ENCODE measurements around the gene TTC33.

The TTC33 gene

DNA sequence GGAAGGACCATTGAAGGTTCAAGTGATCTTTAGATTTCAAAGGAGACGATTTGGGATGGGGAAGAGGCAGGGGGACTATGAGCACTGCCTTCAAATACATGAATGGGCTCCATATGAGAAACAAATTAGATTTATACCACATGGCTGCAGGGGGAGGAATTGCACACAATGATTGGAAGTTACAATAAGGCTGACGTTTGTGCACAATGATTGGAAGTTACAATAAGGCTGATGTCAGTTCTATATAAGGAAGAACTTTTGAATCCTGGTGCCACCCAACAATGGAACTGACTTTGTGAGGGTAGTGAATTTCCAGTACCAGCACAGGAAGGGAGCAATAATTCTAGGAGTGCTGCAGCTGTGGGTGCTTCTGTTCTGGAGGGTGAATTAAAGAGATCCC is 171.7 kb downstream of the TTC33 start:
- TF ChIP-seq, protein P1, sequence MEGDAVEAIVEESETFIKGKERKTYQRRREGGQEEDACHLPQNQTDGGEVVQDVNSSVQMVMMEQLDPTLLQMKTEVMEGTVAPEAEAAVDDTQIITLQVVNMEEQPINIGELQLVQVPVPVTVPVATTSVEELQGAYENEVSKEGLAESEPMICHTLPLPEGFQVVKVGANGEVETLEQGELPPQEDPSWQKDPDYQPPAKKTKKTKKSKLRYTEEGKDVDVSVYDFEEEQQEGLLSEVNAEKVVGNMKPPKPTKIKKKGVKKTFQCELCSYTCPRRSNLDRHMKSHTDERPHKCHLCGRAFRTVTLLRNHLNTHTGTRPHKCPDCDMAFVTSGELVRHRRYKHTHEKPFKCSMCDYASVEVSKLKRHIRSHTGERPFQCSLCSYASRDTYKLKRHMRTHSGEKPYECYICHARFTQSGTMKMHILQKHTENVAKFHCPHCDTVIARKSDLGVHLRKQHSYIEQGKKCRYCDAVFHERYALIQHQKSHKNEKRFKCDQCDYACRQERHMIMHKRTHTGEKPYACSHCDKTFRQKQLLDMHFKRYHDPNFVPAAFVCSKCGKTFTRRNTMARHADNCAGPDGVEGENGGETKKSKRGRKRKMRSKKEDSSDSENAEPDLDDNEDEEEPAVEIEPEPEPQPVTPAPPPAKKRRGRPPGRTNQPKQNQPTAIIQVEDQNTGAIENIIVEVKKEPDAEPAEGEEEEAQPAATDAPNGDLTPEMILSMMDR (IDR thresholded peaks at IDR 0.05; ENCODE audit: low read depth, low read length), result no peak
- no peak for DNase-seq (ENCODE audit: extremely low read depth, low read depth)

DNA sequence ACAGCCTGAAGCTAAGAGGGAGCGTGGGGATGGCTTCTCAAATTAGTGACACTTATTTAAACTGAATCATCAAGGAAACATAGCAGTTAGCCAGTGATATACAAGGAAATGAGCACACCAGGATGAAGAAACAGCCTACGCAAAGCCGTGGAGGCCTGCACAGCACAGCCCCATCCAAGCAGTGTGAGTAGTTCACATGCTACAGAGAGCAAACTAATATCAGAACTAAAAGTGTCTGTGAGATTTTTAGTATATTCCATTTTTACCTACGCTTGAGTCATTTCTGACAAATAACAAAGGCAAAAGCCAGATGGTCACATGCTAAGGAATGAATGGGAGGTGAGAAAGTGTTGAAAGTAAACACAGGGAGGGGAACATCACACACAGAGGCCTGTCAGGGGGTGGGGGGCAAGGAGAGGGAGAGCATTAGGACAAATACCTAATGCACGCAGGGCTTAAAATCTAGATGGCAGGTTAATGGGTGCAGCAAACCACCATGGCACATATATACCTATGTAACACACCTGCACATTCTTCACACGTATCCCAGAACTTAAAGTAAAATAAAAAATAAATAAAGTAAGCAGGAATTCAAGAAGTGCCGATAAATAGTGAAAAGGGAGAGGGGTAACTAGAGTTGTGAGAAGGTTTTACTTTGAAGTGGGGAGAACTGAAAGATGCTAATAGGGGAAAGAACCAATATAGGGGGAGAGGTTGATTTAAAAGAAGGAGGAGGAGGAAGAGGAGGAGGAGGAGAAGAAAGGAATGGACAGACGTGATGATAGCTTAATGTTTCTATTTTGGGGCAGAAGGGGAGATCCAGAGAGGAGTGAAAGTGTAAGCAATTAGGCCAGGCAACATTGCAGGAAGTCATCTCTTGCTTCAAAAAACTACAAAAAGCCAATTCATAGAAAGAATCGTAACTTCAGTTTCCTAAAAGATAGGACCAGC is 177.0 kb downstream of the TTC33 start:
- TF ChIP-seq, protein P1 (IDR thresholded peaks at IDR 0.05; ENCODE audit: low read depth, low read length), result no peak
- no peak for DNase-seq (ENCODE audit: extremely low read depth, low read depth)

DNA sequence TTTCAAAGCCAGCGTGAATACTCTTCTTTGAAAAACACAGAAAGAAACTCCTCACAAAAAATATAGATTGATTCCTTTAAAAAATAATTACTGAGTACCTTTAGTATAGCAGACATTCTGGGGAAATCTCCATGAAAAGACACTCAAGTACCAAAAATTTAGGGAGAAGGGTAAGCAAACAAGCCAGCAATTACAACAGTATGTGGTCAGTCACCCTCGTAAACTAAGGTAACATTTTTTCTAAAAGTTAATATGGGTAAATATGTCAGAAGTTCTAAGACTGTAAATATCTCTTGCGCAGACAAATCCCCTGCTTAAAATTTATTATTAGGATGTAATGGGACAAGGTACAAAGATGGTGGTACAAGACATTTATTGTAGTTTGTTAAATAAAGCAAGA is 178.0 kb downstream of the TTC33 start:
- DNase-seq (ENCODE audit: extremely low read depth, low read depth), result no peak

DNA sequence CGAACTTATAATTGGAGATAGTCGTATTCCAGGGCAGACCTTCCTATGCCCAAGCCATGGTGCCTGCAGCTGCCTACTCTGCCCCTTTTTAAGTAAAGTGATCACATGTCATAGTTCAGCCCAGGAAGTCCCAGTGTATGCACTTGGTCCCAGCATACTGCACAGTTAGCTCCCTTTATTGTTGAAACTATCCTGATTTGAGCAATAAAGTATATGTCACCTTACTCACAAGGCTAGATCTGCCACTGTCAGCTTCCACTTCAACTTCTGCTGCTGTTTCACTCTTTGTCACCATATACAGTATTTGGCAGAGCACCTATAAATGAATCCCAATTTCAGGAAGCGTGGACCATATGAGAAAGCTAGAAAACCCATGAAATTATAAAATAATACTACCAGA is 179.8 kb downstream of the TTC33 start:
- DNase-seq (ENCODE audit: extremely low read depth, low read depth), result no peak
- TF ChIP-seq, protein P1 (IDR thresholded peaks at IDR 0.05; ENCODE audit: low read depth, low read length), result no peak

More for the DNA sequence above, 178.0 kb downstream of the TTC33 start:
- TF ChIP-seq, protein P1 (IDR thresholded peaks at IDR 0.05; ENCODE audit: low read depth, low read length), result no peak

DNA sequence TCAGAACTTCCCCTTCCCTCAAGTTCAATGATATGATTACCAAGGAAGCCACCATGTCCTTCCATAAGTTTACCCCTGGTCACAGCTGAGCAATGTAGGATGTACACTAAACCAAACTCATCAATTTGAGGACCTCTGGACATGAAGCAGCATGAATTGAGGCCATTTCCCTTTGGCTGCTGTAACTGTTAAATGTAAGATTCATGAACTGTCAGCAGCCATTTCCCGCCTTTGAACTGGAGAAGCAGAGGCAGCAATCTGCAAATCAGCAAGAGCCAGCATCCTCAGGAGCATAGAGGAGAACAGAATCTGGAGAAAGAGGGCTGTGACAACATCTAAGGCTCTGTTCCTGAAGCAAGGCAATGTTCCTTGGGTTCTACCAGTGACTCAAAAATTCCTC is 180.3 kb downstream of the TTC33 start:
- TF ChIP-seq, protein P1 (IDR thresholded peaks at IDR 0.05; ENCODE audit: low read depth, low read length), result no peak
- DNase-seq (ENCODE audit: extremely low read depth, low read depth), result no peak

DNA sequence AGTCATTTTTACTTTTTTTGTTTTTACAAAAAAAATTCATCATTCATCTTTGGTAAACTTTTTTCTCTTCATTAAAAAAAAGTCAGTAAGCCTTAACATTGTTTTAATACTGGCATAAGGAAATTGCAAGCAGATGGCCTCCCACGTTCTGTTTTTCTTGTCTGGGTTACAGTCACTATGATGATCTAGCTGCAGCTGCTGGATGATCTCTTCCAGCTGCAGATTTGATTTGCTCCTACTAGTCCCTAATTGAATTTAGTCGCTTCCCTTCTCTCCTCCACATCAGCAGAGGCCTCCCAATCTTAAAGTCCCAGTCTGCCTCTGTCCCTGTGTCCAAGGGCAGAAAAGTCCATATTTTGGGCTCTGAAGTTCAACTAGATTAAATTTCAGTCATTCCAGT is 182.8 kb downstream of the TTC33 start:
- TF ChIP-seq, protein P1 (IDR thresholded peaks at IDR 0.05; ENCODE audit: low read depth, low read length), result no peak
- DNase-seq (ENCODE audit: extremely low read depth, low read depth), result peak; percentile 71

DNA sequence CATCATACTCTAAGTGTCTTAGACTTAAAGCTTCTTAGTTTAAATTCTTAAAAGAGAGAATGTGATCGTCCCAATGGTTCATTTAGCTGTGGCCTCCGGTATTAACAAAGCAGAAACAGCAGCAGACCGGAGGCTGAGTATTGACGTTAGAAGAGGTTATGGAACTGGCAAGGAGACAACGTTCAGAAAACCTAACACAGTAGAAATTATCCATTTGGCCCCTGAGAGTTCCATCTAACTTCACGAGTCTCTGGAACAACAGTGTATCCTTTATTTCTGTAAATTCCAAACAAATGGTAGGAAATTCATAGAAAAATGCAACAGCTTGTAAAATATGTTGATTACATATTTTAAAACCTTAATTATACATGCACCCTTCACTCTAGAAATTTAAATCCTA is 183.4 kb downstream of the TTC33 start:
- TF ChIP-seq, protein P1 (IDR thresholded peaks at IDR 0.05; ENCODE audit: low read depth, low read length), result no peak
- no peak for DNase-seq (ENCODE audit: extremely low read depth, low read depth)

Measured in AG09319 (cell line).